Ishikawa (cell line): ENCODE measurements around the gene CMSS1.

Source experiments
- CREB1 ChIP-seq: IDR thresholded peaks from 2 replicates; pipeline ENCODE4 v1.6.1; 2012; ENCODE audit warnings: low read depth
- EGR1 ChIP-seq: IDR thresholded peaks from 2 replicates; pipeline ENCODE4 v1.6.1; 2012
- EP300 ChIP-seq: IDR thresholded peaks from 2 replicates; pipeline ENCODE4 v1.6.1; 2012; ENCODE audit warnings: borderline replicate concordance
- MAX ChIP-seq: IDR thresholded peaks from 2 replicates; pipeline ENCODE4 v1.6.1; 2012
- TAF1 ChIP-seq: IDR thresholded peaks from 2 replicates; pipeline ENCODE4 v1.6.1; 2012; ENCODE audit warnings: low read depth, mild to moderate bottlenecking
- YY1 ChIP-seq: IDR thresholded peaks from 2 replicates; pipeline ENCODE4 v1.6.1; 2012; ENCODE audit warnings: low read depth

DNA sequence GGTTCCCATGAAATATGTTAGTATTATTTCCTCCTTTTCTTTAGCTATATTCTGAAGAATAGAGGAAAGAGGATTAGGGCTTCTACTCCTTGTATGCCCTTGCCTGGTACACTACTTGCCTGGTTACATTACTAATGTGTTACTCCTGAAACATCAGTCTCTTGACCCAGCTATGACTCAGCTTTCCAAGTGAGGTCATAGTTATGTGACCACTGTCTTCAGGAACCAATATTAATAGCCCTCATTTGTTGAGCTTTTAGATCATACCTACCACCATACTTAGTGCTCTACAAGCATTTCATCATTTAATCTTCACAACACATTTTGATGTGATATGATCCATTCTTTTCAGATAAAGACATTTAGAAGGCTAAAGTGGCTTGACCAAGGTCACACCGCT lies 60.3 kb downstream of the CMSS1 start:
- no peak for TF ChIP-seq MAX
- TF ChIP-seq TAF1: no peak
- TF ChIP-seq YY1: no peak
- no peak for TF ChIP-seq EP300
- no peak for TF ChIP-seq CREB1
- TF ChIP-seq EGR1: no peak
